ENCODE results near the gene RUVBL2. TPM values are rescaled to one million over a fixed set of nuclear protein-coding genes. Genes with fewer than 3 reads are reported as not detected.

Gene RUVBL2
- total and polyA plus RNA-seq, 2 donors (not counting 3 experiments of a cell fraction or from before 2014, with no cell fraction given): 115 to 185 TPM

DNA sequence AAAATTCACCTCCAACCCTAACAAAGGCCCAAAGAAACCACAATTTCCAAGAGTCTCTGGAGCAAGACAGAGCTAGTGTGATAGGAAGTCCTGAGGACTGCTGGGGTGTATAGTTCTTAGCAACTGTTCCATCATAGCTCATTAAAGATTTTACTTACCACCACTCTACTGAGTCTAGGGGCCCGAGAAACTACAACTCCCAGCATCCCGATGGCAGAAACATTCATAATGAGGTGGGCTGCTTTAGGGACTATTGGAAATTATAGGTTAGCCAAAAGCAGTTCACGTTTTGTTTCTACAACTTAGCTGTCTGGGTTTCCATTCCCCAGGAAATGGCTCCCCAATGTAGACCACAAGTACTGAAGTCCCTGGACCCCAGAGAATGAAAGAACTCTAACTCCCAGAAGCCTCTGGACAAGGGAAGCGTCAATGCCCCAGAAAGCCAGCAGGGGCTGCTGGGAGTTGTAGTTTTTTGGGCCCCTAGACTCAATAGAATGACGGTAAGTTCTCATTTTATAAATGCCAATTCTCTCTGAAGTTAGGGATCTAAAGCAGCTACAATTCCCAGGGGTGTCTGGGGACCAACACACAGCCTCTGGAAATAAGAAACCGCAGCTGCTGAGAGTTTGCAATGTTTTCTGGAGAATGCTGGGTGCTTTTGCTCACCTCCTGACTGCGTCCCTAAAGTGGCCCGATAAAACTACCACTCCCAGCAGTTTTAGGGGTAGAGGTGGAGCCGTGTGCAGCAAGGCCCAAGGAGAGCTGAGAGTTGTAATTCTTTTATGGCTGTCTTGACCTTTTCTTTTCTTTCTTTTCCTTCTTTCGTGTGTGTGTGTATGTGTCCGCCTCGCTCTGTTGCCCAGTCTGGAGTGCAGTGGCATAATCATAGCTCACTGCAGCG is 17.5 kb upstream of the RUVBL2 start:
- Histone ChIP-seq H3K9me3 (replicated peaks; ENCODE audit: control insufficient read depth, insufficient read depth, low read length) (no peaks in the 10 kb centered on the region), H3K4me3 (replicated peaks in 1 of 3; ENCODE audit: insufficient read depth in 1 of 3, low read depth in 1 of 3, low read length in 3 of 3) (no peak overlapping the region), H3K27me3 (ENCODE audit: control insufficient read depth in 2 of 2, insufficient read depth in 2 of 2, low read length in 2 of 2) (no peaks in the 10 kb centered on the region), H3K79me2 (ENCODE audit: control insufficient read depth, insufficient read depth, low read length) (no peaks in the 10 kb centered on the region), H3K4me2 (ENCODE audit: insufficient read depth, low read length) (no peak overlapping the region), H3K9ac (replicated peaks; ENCODE audit: extremely low read depth, insufficient read depth, low read length) (no peak overlapping the region), H3K9me1 (replicated peaks; ENCODE audit: control insufficient read depth, extremely low read depth, insufficient read depth, low read length) (no peaks in the 10 kb centered on the region), H3K4me1 (ENCODE audit: control insufficient read depth, extremely low read depth, insufficient read depth, low read length) (no peaks in the 10 kb centered on the region), H2AFZ (ENCODE audit: low read depth, low read length) (no peak overlapping the region), H4K20me1 (replicated peaks; ENCODE audit: control insufficient read depth, extremely low read depth, insufficient read depth, low read length) (no peaks in the 10 kb centered on the region), H3K36me3 (ENCODE audit: control insufficient read depth in 2 of 2, extremely low read depth in 1 of 2, insufficient read depth in 2 of 2, low read length in 2 of 2) (peaks cover 2 to 11% of the 10 kb centered on the region in 2 experiments), H3K27ac (ENCODE audit: insufficient read depth, low read depth, low read length) (no peak overlapping the region)
- TF ChIP-seq, protein P1, sequence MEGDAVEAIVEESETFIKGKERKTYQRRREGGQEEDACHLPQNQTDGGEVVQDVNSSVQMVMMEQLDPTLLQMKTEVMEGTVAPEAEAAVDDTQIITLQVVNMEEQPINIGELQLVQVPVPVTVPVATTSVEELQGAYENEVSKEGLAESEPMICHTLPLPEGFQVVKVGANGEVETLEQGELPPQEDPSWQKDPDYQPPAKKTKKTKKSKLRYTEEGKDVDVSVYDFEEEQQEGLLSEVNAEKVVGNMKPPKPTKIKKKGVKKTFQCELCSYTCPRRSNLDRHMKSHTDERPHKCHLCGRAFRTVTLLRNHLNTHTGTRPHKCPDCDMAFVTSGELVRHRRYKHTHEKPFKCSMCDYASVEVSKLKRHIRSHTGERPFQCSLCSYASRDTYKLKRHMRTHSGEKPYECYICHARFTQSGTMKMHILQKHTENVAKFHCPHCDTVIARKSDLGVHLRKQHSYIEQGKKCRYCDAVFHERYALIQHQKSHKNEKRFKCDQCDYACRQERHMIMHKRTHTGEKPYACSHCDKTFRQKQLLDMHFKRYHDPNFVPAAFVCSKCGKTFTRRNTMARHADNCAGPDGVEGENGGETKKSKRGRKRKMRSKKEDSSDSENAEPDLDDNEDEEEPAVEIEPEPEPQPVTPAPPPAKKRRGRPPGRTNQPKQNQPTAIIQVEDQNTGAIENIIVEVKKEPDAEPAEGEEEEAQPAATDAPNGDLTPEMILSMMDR (IDR thresholded peaks at IDR 0.05; ENCODE audit: extremely low read depth in 1 of 2, insufficient read depth in 1 of 2, low read depth in 1 of 2, low read length in 2 of 2): peak in 1 of 2 donors; percentile 4
- TF ChIP-seq EZH2 (IDR thresholded peaks at IDR 0.05; ENCODE audit: borderline replicate concordance, low read depth, low read length, severe bottlenecking): no peak
- dilution Hi-C loops (cut with MboI; ENCODE audit: extremely low pct_ligation_motif_present, low sequenced_read_pairs) (no loop called here), intact Hi-C loops (cut with micrococcal nuclease) (no loop called here)
- DNase-seq (ENCODE audit: low read depth, low spot score) (peak; percentile 49), FAIRE-seq (peak; percentile 66)
- ChIA-PET CTCF (interaction anchor here (1.6 to 2.6 kb wide), 2 partner anchors 16 to 188 kb away, joined by 7 to 10 read pairs; no protein-coding TSS in a partner anchor), POLR2A (interaction anchor here (0.6 to 0.8 kb wide), 2 partner anchors 17 to 103 kb away, joined by 3 to 7 read pairs; partner anchors contain the start of genes GYS1 and RUVBL2)
- BruUV-seq (replicated peaks): no TSS peak

DNA sequence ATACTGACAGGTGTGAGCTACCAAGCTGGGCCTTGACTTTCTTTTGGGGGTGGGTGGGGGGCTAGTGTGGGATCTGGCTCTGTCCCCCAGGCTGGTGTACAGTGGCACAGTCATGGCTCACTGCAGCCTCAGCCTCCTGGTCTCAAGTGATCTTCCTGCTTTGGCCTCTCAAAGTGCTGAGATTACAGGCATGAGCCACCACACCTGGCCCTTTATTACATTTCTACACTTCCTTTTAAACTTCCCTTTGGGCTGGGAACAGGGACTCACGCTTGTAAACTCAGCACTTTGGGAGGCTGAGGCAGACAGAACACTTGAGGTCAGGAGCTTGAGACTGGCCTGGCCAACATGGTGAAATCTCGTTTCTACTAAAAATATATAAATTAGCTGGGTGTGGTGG is 16.6 kb upstream of the RUVBL2 start:
- FAIRE-seq: no peak
- BruUV-seq (replicated peaks): no TSS peak
- dilution Hi-C loops (cut with MboI; ENCODE audit: extremely low pct_ligation_motif_present, low sequenced_read_pairs): no loop called here

More for the DNA sequence above, 16.6 kb upstream of the RUVBL2 start:
- H3K27me3 ChIP-seq (ENCODE audit: control insufficient read depth in 2 of 2, insufficient read depth in 2 of 2, low read length in 2 of 2): no peaks in the 10 kb centered on the region
- H3K4me2 ChIP-seq (ENCODE audit: insufficient read depth, low read length): no peak overlapping the region
- no peaks in the 10 kb centered on the region for H3K4me1 ChIP-seq (ENCODE audit: control insufficient read depth, extremely low read depth, insufficient read depth, low read length)
- no peak overlapping the region for H2AFZ ChIP-seq (ENCODE audit: low read depth, low read length)
- H3K9ac ChIP-seq (replicated peaks; ENCODE audit: extremely low read depth, insufficient read depth, low read length): no peak overlapping the region
- no peak for TF ChIP-seq POLR2A (IDR thresholded peaks at IDR 0.05; ENCODE audit: low read depth, low read length)
- TF ChIP-seq MYC (IDR thresholded peaks at IDR 0.05; ENCODE audit: low read depth, low read length): no peak
- TF ChIP-seq, protein P2, sequence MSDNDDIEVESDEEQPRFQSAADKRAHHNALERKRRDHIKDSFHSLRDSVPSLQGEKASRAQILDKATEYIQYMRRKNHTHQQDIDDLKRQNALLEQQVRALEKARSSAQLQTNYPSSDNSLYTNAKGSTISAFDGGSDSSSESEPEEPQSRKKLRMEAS (IDR thresholded peaks at IDR 0.05; ENCODE audit: insufficient read depth, insufficient read length): no peak
- TF ChIP-seq, protein P1 (IDR thresholded peaks at IDR 0.05; ENCODE audit: extremely low read depth in 1 of 2, insufficient read depth in 1 of 2, low read depth in 1 of 2, low read length in 2 of 2): no peak
- POLR2A ChIA-PET: interaction anchor here (0.8 kb wide), 1 partner anchor 16 kb away, joined by 3 read pairs; the partner anchor contains the start of genes GYS1 and RUVBL2
- no peaks in the 10 kb centered on the region for H3K9me3 ChIP-seq (replicated peaks; ENCODE audit: control insufficient read depth, insufficient read depth, low read length)
- intact Hi-C loops (cut with micrococcal nuclease): no loop called here
- H3K27ac ChIP-seq (ENCODE audit: insufficient read depth, low read depth, low read length): no peak overlapping the region
- H3K79me2 ChIP-seq (ENCODE audit: control insufficient read depth, insufficient read depth, low read length): no peaks in the 10 kb centered on the region
- H4K20me1 ChIP-seq (replicated peaks; ENCODE audit: control insufficient read depth, extremely low read depth, insufficient read depth, low read length): no peaks in the 10 kb centered on the region
- peaks cover 2 to 15% of the 10 kb centered on the region in 2 experiments for H3K36me3 ChIP-seq (ENCODE audit: control insufficient read depth in 2 of 2, extremely low read depth in 1 of 2, insufficient read depth in 2 of 2, low read length in 2 of 2)
- CTCF ChIA-PET: interaction anchor here (1.4 to 2.6 kb wide), 3 partner anchors 15 to 189 kb away, joined by 7 to 10 read pairs (median 7); partner anchors contain the start of gene RUVBL2
- no peak for DNase-seq (ENCODE audit: low read depth, low spot score)
- H3K4me3 ChIP-seq (replicated peaks in 1 of 3; ENCODE audit: insufficient read depth in 1 of 3, low read depth in 1 of 3, low read length in 3 of 3): no peak overlapping the region
- H3K9me1 ChIP-seq (replicated peaks; ENCODE audit: control insufficient read depth, extremely low read depth, insufficient read depth, low read length): no peaks in the 10 kb centered on the region
